Activated T-helper 17 cell treated with anti-CD3 and anti-CD28 coated beads, Interleukin-2, amount 50 U/mL, for 72 hours (primary cell): ENCODE results near the gene HAND2. TPM values are rescaled to one million over a fixed set of nuclear protein-coding genes. Genes with fewer than 3 reads are reported as not detected.
A peak's percentile ranks its signal among the peaks of the same experiment; 100 is the strongest.

Experiments
- ATAC-seq: fragments of 150-1000 bp; cut with Tn5 transposase; replicated peaks from 2 replicates; pipeline ENCODE4 v1.10.0; 2021; ENCODE audit warnings: mild to moderate bottlenecking, moderate library complexity
- H3K27ac Mint-ChIP-seq: one replicate; pipeline ENCODE4 v1.8.0; 2022; ENCODE audit warnings: mixed read lengths
- H3K27me3 Mint-ChIP-seq: one replicate; pipeline ENCODE4 v1.8.0; 2022; ENCODE audit warnings: mixed read lengths
- H3K36me3 Mint-ChIP-seq: one replicate; pipeline ENCODE4 v1.8.0; 2022; ENCODE audit warnings: low read depth, mild to moderate bottlenecking, mixed read lengths
- H3K4me1 Mint-ChIP-seq: one replicate; pipeline ENCODE4 v1.8.0; 2022; ENCODE audit warnings: mixed read lengths
- H3K4me3 Mint-ChIP-seq: one replicate; pipeline ENCODE4 v1.8.0; 2022; ENCODE audit warnings: mild to moderate bottlenecking, mixed read lengths
- H3K9me3 Mint-ChIP-seq: one replicate; pipeline ENCODE4 v1.8.0; 2022; ENCODE audit warnings: mixed read lengths
- total RNA-seq, 2 donors: library from RNA; stranded (reverse); gene quantifications; one replicate each; pipeline ENCODE4 v1.2.3, GENCODE V29; 2022

Gene HAND2
- not detected for total RNA-seq

- no peak for ATAC-seq
- H3K27ac Mint-ChIP-seq = no peak within 1 kb of the TSS
- H3K9me3 Mint-ChIP-seq = peaks cover 3% of the 10 kb centered on the region
- H3K4me1 Mint-ChIP-seq = no peaks in the 10 kb centered on the region
- H3K36me3 Mint-ChIP-seq = peaks cover 18% of the 10 kb centered on the region
- H3K27me3 Mint-ChIP-seq = peaks cover 74% of the 10 kb centered on the region
- H3K4me3 Mint-ChIP-seq = peak within 1 kb of the TSS; percentile 55
Observed at GRCh38 chr4:173529477-173530325, at the start of gene HAND2. TSS of gene HAND2 (minus strand) at chr4:173530229. CDS start at chr4:173529289, 940 bp downstream.

GRCh38 chr4:173578956-173579355 lies 48.9 kb upstream of the HAND2 start:
- H3K27ac Mint-ChIP-seq = no peak overlapping the region
- no peaks in the 10 kb centered on the region for H3K4me1 Mint-ChIP-seq
- no peaks in the 10 kb centered on the region for H3K9me3 Mint-ChIP-seq
- no peak overlapping the region for H3K4me3 Mint-ChIP-seq
- peaks cover 18% of the 10 kb centered on the region for H3K27me3 Mint-ChIP-seq
- no peaks in the 10 kb centered on the region for H3K36me3 Mint-ChIP-seq
- no peak for ATAC-seq

GRCh38 chr4:173577963-173578362 lies 47.9 kb upstream of the HAND2 start:
- no peaks in the 10 kb centered on the region for H3K9me3 Mint-ChIP-seq
- ATAC-seq = no peak
- no peak overlapping the region for H3K4me3 Mint-ChIP-seq
- H3K36me3 Mint-ChIP-seq = no peaks in the 10 kb centered on the region
- H3K27ac Mint-ChIP-seq = no peak overlapping the region
- no peaks in the 10 kb centered on the region for H3K4me1 Mint-ChIP-seq
- peaks cover 23% of the 10 kb centered on the region for H3K27me3 Mint-ChIP-seq

- H3K4me1 Mint-ChIP-seq = no peaks in the 10 kb centered on the region
Observed at GRCh38 chr4:173575482-173576152, 45.6 kb upstream of the HAND2 start.

GRCh38 chr4:173573725-173574124 lies 43.7 kb upstream of the HAND2 start:
- ATAC-seq = no peak
- Mint-ChIP-seq H3K36me3 (no peaks in the 10 kb centered on the region), H3K4me3 (no peak overlapping the region), H3K27me3 (peaks cover 24% of the 10 kb centered on the region), H3K4me1 (no peaks in the 10 kb centered on the region), H3K9me3 (no peaks in the 10 kb centered on the region), H3K27ac (no peak overlapping the region)

More at GRCh38 chr4:173575482-173576152, 45.6 kb upstream of the HAND2 start:
- ATAC-seq = no peak
- H3K9me3 Mint-ChIP-seq = no peaks in the 10 kb centered on the region
- H3K27me3 Mint-ChIP-seq = peaks cover 25% of the 10 kb centered on the region
- no peaks in the 10 kb centered on the region for H3K36me3 Mint-ChIP-seq
- no peak overlapping the region for H3K27ac Mint-ChIP-seq
- H3K4me3 Mint-ChIP-seq = no peak overlapping the region

GRCh38 chr4:173573286-173573685 lies 43.3 kb upstream of the HAND2 start:
- Mint-ChIP-seq H3K27ac (no peak overlapping the region), H3K27me3 (peaks cover 22% of the 10 kb centered on the region), H3K36me3 (no peaks in the 10 kb centered on the region), H3K4me1 (no peaks in the 10 kb centered on the region), H3K4me3 (no peak overlapping the region), H3K9me3 (no peaks in the 10 kb centered on the region)
- ATAC-seq = no peak

- Mint-ChIP-seq H3K4me1 (no peaks in the 10 kb centered on the region), H3K9me3 (no peaks in the 10 kb centered on the region), H3K4me3 (no peak overlapping the region), H3K36me3 (no peaks in the 10 kb centered on the region), H3K27me3 (peaks cover 17% of the 10 kb centered on the region), H3K27ac (no peak overlapping the region)
- no peak for ATAC-seq
Observed at GRCh38 chr4:173572493-173573129, 42.6 kb upstream of the HAND2 start.

GRCh38 chr4:173571620-173572019 lies 41.6 kb upstream of the HAND2 start:
- Mint-ChIP-seq H3K4me3 (no peak overlapping the region), H3K36me3 (no peaks in the 10 kb centered on the region), H3K27me3 (peaks cover 17% of the 10 kb centered on the region), H3K27ac (no peak overlapping the region), H3K4me1 (no peaks in the 10 kb centered on the region), H3K9me3 (no peaks in the 10 kb centered on the region)
- ATAC-seq = no peak

- H3K27ac Mint-ChIP-seq = no peak overlapping the region
- no peaks in the 10 kb centered on the region for H3K9me3 Mint-ChIP-seq
- no peaks in the 10 kb centered on the region for H3K36me3 Mint-ChIP-seq
- peaks cover 6% of the 10 kb centered on the region for H3K27me3 Mint-ChIP-seq
- H3K4me3 Mint-ChIP-seq = no peak overlapping the region
- H3K4me1 Mint-ChIP-seq = no peaks in the 10 kb centered on the region
- ATAC-seq = no peak
Observed at GRCh38 chr4:173565281-173565680, 35.3 kb upstream of the HAND2 start.

- Mint-ChIP-seq H3K4me3 (no peak overlapping the region), H3K4me1 (no peaks in the 10 kb centered on the region)
Observed at GRCh38 chr4:173564461-173564860, 34.4 kb upstream of the HAND2 start.

GRCh38 chr4:173560896-173561295 lies 30.9 kb upstream of the HAND2 start:
- no peak overlapping the region for H3K4me3 Mint-ChIP-seq
- H3K4me1 Mint-ChIP-seq = no peaks in the 10 kb centered on the region
- no peak for ATAC-seq
- no peaks in the 10 kb centered on the region for H3K36me3 Mint-ChIP-seq
- H3K9me3 Mint-ChIP-seq = no peaks in the 10 kb centered on the region
- peaks cover 21% of the 10 kb centered on the region for H3K27me3 Mint-ChIP-seq
- H3K27ac Mint-ChIP-seq = no peak overlapping the region

More at GRCh38 chr4:173564461-173564860, 34.4 kb upstream of the HAND2 start:
- H3K9me3 Mint-ChIP-seq = no peaks in the 10 kb centered on the region
- peaks cover 7% of the 10 kb centered on the region for H3K27me3 Mint-ChIP-seq
- H3K36me3 Mint-ChIP-seq = no peaks in the 10 kb centered on the region
- H3K27ac Mint-ChIP-seq = no peak overlapping the region
- ATAC-seq = no peak

GRCh38 chr4:173556398-173557131 lies 26.5 kb upstream of the HAND2 start:
- H3K9me3 Mint-ChIP-seq = no peaks in the 10 kb centered on the region
- H3K27ac Mint-ChIP-seq = no peak overlapping the region
- no peak overlapping the region for H3K4me3 Mint-ChIP-seq
- peaks cover 22% of the 10 kb centered on the region for H3K27me3 Mint-ChIP-seq
- H3K36me3 Mint-ChIP-seq = no peaks in the 10 kb centered on the region
- no peaks in the 10 kb centered on the region for H3K4me1 Mint-ChIP-seq
- no peak for ATAC-seq

- H3K27me3 Mint-ChIP-seq = peaks cover 65% of the 10 kb centered on the region
- no peak overlapping the region for H3K4me3 Mint-ChIP-seq
- no peaks in the 10 kb centered on the region for H3K36me3 Mint-ChIP-seq
- no peaks in the 10 kb centered on the region for H3K9me3 Mint-ChIP-seq
- no peak for ATAC-seq
- H3K27ac Mint-ChIP-seq = no peak overlapping the region
- H3K4me1 Mint-ChIP-seq = no peaks in the 10 kb centered on the region
Observed at GRCh38 chr4:173547889-173548288, 17.9 kb upstream of the HAND2 start.

- H3K36me3 Mint-ChIP-seq = no peaks in the 10 kb centered on the region
- H3K4me1 Mint-ChIP-seq = no peaks in the 10 kb centered on the region
- peaks cover 67% of the 10 kb centered on the region for H3K27me3 Mint-ChIP-seq
- no peaks in the 10 kb centered on the region for H3K9me3 Mint-ChIP-seq
- H3K4me3 Mint-ChIP-seq = no peak overlapping the region
- H3K27ac Mint-ChIP-seq = no peak overlapping the region
- no peak for ATAC-seq
Observed at GRCh38 chr4:173546776-173547175, 16.7 kb upstream of the HAND2 start.
